HFF-Myc (cell line): Measurements from ENCODE around the gene MAST4.

Experiments
- DNase-seq: peaks from one replicate; pipeline ENCODE4 v3.0.0-alpha.2; 2011; ENCODE audit warnings: low read depth; ENCODE audit errors: extremely low read depth
- H3K4me3 ChIP-seq: replicated peaks from 2 replicates; pipeline ENCODE4 v1.5.1; 2011; ENCODE audit warnings: low read depth, mild to moderate bottlenecking, control low read depth, low read length
- CTCF ChIP-seq: IDR thresholded peaks from 2 replicates; pipeline ENCODE4 v1.5.1; 2012; ENCODE audit warnings: mild to moderate bottlenecking, low read depth, low read length, control low read depth; ENCODE audit errors: missing control alignments

MAST4 gene

DNA sequence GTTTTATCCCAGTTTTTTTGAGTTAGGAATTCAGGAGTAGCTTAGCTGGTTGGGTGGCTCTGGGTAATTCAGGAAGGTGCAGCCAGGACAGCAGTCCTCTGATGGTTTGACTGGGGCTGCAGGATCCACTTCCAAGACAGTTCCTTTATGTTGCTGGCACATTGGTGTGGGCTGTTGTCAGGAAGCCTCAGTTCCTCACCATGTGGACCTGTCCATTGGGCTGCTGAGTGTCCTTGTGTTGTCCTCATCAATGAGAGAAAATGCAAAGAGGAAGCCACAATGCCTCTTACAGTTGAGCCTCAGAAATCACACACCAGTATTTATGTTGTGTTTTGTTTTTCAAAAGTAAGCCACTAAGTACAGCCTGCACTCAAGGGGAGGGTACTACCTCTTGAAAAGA, 140.9 kb downstream of the MAST4 start:
- no peak for DNase-seq
- no peak overlapping the region for H3K4me3 ChIP-seq
- no peak for TF ChIP-seq CTCF

DNA sequence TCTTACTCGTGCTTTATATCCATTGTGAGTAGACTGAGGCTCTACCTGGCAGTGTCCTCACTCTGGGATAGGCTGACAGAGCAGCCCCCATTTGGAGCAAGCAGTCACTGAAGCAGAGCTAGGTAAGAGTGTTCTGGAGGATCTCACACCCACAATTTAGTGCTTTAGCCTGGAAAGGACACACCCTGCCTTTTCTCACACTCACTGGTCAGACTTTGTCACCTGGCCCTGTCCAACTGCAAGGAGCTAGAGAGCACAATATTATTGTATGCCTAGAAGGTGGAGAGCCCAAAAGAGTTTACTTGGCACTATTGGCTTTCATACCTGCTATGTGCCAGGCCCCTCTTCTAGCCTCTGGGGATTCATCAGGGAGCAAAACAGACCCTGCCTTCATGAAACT, 141.9 kb downstream of the MAST4 start:
- no peak for DNase-seq
- H3K4me3 ChIP-seq = no peak overlapping the region
- TF ChIP-seq CTCF = no peak

GRCh38 chr5:66739021-66739420, 142.8 kb downstream of the MAST4 start:
- no peak overlapping the region for H3K4me3 ChIP-seq
- TF ChIP-seq CTCF = no peak
- DNase-seq = no peak

DNA sequence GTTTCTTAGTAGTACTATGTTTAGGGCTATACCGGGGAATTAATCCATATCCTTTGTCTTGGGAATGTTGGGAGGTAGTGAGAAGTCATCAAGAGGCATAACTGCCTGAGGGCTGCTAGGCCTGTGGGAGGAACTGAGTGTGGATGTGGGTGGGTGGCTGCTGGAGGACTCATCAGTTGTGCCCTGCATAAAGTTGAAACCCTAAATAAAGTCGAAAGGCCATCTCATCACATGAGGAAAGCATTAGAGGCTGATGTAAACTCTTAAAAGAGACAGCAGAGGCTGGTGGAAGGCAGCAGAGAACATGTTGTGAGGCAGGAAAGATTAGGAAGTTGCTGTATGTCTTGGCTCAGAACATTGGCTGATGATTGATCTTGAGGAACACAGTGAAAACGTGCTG, 143.8 kb downstream of the MAST4 start:
- no peak for DNase-seq
- H3K4me3 ChIP-seq = no peak overlapping the region

GRCh38 chr5:66741394-66741793, 145.2 kb downstream of the MAST4 start:
- H3K4me3 ChIP-seq = no peak overlapping the region
- no peak for TF ChIP-seq CTCF
- no peak for DNase-seq

More for the DNA sequence above, 143.8 kb downstream of the MAST4 start:
- TF ChIP-seq CTCF = no peak

DNA sequence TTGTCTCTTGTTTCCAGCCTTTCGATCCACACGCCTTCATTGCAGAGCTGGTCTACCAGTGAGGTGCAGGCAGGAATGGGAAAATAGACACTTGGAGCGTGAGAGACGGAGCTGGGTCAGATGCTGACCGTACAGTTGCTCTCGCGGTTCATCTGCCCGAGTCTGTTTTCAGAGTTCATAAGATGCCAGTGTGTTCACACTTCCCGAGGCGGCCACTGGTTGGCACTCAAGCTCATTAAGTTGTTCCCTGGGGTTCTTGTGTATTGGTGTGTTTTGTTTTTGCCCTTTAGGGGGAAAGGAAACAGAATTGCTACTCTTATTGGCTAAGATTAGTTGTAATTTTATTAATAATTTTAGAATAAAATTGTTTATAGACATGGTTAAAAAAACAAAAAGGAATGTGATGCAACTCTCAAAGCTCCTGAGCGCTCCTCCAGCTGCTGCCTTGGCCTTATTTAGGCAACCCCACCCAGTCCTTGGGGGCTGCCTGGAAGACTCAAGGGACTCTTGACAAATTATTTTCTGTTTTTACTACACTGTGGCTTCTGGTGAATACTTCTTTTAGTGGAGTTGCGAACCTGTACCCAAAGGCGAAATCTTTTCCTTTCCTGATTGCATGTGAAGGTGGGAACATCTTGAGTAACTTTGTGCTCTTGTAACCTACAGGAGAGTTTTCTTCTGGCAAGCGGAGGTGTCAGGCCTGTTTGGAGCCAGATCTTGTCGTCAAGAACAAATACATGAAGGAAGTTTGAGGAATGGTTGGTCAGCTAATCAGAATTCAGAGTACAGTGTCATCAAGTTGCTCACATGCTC, 146.1 kb downstream of the MAST4 start:
- TF ChIP-seq CTCF = peak; percentile 15
- no peak overlapping the region for H3K4me3 ChIP-seq
- no peak for DNase-seq

- no peak for DNase-seq
- no peak for TF ChIP-seq CTCF
- H3K4me3 ChIP-seq = no peak overlapping the region
Observed at GRCh38 chr5:66742896-66743247, 146.7 kb downstream of the MAST4 start.
